NCI-H510A (cell line): Measurements from ENCODE around the gene SPEN.

Experiments used
- DNase-seq: peaks from one replicate; lab custom pipeline; 2025; lab: John Stamatoyannopoulos, UW

SPEN gene

DNA sequence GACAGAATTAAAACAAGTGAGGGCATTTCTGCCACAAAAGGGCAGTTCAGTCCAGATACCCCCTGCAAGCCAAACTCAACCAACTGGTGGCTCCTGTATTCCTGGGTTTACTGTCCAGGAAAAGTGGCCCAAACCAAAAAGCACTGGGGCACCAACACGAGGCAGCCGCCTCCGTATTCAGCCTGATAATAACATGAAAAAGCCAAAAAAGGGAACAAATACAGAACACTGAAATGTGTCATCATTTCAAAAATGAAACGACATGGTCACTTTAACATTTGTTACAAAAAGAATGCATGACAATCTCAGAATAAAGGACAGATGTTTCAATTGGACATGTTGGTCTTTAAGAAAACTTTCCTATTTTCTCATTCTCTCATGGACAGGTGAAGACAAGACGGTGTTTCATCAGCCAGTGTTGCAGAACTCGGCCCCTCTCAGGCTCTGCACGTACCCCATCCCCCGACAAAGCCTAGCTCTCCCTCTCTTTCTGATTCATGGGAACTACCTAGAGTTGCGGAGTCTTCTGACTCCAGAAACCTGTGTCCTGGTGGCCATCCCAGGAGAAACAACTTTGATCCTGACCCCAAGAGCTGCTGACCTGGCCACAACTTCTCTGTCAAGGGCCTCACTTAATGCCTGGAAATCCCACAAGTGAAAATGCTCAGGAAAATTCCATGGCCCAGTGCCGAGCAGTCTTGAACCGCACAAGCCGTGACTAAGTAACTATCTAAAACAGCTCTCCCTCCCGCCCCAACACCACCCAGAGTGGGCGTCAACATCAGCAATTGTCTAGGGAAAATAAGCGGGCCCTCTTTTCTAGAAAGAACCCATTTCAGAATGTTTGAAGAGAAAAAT lies 101.3 kb downstream of the SPEN start:
- no peak for DNase-seq

DNA sequence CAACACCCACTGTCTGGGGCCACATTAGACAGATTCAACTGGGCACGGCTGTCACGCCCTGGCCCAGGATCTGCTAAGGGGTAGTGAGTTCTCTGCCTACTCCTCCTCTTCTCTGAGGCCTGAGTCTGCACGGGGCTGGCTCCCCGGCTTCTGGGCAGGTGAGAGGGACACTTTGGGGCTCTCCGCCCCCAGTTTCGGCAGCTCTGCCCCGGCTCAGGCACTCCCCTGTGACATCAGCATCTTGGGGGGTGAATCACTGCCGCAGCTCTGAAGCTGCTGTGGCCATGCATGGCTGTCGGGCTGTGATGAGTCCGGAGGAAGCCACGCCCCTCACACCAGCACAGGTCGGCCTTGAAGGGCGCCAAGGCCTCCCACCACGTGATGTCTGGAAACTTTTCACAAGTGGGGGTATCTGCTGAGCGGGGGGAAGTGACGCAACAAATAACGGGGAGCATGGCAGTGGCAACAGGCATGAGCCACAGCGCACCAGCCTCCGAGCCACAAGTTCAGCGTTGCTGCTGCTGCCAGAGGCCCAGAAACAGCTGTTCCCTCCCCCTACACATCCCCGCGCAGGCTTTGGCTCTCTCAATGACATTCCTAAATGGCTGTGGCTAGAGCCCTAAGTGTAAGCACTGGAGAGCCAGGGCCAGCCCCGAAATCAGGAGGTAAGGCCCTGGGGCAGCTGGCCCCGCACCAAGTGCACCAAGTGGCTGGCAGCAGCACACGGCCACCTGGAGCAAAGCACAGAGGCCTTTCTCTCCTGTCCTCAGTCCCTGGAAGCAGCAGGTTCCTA lies 102.1 kb downstream of the SPEN start:
- DNase-seq: no peak

DNA sequence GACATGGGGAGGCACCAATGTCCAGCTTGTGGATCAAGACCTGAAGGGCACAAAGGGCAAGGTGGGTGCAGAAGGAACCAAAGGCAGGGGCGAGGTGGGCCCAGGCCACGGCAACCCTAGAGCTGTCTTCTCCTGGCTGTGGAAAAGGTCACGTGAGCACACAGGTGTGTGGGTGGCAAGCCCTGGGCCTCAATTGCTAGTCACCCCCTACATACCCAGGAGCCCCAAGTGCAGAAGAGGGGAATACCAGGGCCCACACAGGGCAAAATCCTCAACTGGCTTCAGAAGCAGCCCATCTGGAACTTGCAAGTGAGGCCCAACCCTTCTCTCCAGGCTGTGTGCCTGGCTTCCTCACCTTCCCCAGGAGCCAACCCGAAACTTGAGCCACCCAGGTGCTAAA lies 102.8 kb downstream of the SPEN start:
- no peak for DNase-seq

DNA sequence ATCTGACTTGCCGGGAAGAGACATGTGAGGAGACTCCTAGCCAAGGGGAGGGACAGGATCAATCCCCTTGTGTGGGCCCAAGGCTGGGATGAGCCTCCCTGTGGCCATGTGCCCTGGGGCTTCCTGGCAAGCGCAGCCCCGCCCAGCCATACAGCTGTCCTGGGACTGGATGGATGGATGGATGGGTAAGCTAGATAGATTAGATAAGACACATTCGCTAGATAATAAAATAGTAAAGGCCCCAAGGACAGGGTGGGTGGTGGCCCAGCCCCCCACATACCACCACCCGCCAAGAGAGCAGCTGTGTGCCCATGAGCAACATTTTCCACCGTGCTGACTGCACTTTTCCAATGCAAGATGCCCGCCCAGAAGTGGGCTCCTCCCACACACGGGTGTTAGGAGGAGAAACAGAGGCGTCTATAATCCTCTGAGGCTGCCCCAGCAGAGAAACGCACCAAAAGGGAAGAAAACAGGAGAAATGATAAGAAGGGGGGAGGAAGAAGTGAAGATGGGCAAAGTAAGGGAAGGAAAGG lies 103.3 kb downstream of the SPEN start:
- no peak for DNase-seq

DNA sequence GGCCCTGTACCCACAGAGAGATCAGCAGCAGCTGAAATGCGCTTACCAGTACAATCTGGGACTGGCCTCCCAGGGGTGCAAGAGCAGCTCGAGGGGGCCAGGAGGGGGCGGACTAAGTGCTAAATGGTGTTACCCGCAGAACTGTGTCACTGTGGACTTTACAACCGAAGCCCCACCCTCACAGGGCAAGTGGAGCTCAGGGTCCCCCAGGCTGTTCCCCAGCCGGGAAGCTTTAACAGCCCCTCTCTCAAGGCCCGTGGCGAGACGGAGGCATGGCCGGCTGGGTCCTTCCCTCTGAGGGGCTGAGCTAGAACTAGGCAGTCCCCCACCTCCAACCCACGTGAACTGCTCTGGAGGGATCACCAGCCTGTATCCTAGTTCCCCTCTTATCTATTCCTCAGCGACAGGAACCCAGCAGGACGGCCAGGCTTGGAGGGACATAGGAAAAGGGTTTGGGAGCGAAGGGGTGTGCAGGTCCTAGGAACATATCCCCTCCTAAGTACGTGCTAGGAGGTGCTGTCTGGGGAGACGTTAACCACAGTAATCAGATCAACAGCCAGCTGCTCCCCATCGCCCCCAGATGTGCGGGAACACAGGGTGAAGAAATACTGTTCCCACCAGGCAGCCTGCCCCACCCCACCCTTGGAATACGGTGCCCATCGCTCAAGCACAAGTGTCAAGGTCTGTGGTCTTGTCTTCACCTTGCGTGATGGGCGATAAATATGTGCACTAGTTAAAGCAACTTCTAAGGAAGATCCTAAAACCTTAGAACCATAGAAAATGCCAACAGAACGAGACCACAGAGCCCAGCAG lies 104.0 kb downstream of the SPEN start:
- no peak for DNase-seq

GRCh38 chr1:15952317-15953258 lies 105.1 kb downstream of the SPEN start:
- DNase-seq: no peak

GRCh38 chr1:15953294-15953771 lies 105.8 kb downstream of the SPEN start:
- no peak for DNase-seq

- peak; percentile 97 for DNase-seq
These were observed 106.3 kb downstream of the SPEN start for GRCh38 chr1:15953791-15954241.

- no peak for DNase-seq
These were observed 106.8 kb downstream of the SPEN start for GRCh38 chr1:15954316-15954715.

DNA sequence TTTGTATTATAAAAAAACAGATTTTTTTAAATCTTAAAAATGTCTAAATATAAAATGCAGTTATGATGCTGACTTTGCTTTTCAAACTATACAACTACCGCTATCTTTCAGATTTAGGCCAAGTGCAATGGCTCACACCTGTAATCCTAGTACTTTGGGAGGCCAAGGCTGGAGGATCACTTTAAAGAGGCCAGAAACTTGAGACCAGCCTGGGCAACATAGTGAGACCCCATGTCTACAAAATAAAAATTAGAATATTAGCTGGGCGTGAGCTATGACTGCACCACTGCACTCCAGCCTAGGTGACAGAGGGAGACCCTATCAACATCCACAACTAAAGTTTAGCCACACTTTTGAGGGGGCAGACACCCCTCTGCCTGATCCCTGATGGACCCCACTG lies 108.0 kb downstream of the SPEN start:
- DNase-seq: no peak

DNA sequence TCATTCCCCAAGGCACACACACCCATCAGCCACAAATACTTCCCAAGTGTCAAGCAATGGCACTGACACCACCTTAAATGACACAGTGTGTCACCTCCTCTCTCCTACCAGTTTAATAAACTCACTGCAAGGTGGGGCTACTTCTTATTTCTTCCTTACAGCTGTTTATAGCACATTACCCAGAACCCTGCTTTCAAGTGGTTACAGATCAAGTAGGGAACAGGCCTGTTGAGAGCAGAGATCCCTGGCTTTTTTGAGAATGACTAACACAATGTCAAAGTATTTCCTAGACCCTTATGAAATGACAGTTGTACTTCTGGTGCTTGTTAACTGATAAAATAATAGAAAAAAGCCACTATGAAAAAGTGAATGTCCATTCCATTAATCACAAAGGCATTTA lies 108.6 kb downstream of the SPEN start:
- no peak for DNase-seq

DNA sequence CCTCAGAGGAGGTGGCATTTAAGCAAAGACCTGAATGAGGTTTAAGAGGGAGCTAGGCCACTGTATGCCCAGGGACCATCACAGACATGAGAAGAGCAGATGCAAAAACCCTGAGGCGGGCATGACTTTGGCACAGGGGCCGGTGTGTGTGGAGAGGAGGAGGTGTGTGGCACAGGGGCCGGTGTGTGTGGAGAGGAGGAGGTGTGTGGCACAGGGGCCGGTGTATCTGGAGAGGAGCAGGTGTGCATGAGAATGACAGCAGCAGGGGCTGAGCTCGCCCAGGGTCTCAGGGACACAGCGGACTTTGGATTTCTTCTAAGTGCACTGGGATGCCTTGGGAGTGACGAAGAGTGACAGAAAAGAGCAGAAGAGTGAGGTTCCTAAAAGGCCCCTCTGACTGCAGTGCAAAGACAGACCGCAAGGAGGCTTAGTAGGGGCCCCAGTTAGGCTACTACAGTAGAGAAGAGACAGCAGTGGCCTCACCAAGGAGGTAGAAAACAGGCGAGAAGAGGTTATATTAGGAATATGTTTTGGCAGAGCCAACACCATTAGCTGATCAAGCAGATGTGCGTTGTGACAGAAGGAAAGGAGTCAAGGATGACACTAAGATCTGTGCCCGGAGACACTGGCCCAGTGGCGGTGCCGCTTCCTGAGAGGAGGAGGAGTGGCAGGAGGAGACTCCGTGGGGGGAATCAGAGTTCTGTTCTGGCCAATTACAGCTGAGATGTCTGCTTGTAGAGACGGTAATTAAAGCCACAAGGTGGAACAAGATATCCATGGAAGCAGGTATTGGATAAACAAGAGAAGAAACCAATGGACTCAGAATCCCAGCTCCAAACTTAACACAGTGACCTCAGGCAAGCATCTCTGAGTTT lies 110.0 kb downstream of the SPEN start:
- DNase-seq: no peak

- no peak for DNase-seq
These were observed 110.6 kb downstream of the SPEN start for GRCh38 chr1:15958111-15958510.

DNA sequence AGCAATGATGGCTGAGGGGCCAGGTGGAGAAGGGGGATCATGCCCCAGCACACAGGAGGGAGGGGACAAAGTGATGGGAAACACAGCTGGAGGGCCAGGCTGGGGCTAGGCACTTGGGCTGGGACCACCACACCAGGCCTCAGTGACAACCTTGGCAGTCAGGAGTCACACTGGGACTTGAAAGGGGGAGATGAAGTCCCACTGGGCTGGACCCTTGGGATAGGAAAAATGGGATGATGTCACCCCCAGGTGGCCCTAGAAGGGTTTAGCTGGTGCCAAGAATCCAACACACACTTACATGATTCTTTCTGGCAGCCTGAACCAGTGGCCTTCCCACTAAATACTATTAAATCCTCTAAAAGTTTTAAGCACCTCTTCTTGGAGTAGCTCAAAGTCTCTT lies 111.3 kb downstream of the SPEN start:
- DNase-seq: no peak

DNA sequence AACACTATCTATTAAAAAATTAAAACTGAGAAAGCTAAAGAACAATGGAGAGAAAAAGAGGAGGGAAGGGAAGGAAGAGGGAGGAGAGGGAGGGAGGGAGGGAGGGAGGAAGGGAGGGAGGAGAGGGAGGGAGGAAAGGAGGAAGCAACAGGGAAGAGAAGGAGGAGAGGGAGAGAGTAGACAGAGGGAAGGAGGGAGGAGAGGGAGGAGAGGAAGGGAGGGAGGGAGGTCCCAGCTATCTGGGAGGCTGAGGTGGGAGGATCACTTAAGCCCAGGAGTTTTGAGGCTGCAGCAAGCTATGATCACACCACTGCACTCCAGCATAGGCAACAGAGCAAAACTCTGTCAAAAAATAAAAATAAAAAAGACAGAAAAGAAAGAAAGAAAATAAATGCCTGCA lies 111.9 kb downstream of the SPEN start:
- no peak for DNase-seq

DNA sequence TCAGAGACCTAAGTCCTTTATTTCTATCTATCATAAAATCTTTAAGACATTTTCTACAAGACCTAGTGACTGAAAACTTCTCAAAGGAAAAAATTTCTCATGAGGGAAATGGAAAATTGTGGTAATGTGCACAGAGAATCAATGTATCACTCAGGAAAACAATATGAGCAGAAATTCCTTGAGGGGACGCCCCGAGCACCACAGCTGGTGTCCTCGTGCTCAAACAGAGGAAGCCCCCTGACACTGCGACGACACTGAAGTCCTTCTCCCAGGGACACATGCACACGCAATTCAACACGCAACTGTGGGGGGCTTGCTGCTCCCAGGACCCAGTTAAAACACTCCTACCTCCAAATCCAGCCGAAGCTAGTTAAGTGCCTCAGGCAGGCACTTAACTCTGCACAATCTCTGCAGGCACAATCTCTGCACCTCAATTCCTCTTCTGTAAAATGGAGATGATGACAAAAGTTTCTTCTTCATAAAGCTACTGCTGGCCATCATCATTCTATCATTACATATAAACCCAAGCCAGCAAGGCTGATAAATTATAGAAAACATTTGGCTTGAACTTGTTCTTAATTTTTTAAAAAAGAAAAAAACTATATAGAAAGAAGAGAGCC lies 112.4 kb downstream of the SPEN start:
- no peak for DNase-seq

- DNase-seq: no peak
These were observed 113.3 kb downstream of the SPEN start for GRCh38 chr1:15960808-15961207.

GRCh38 chr1:15961492-15961891 lies 114.0 kb downstream of the SPEN start:
- DNase-seq: no peak

DNA sequence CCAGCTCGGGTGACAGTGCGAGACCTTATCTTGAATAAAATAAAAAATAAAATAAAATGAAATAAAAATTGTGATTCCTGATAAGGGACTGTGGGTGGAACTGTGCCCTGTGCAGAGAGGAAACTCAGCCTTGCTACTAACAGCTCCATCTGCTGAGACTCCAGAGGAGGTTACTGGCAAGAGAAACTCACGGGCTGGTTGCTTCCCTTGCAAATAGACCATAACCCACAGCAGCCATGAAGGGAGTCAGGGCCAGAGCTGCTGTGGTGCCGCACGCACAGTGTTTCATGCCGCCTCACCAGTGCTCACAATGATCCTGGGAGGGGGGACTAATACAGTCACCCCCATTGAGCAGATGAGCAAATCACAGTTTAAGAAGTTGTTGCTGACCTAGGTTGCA lies 114.7 kb downstream of the SPEN start:
- no peak for DNase-seq
